Hypothalamus (tissue), 51 donors: ENCODE measurements around the gene CMTM7.
"Not testable (repeated sequence)": the region's sequence is repeated elsewhere in the genome, so short reads cannot be mapped to it uniquely, and the experiment has no call there.

Experiments used
- DNase-seq, 51 donors: peaks; one replicate each; lab custom pipeline; 2025; lab: John Stamatoyannopoulos, UW

CMTM7 gene

DNA sequence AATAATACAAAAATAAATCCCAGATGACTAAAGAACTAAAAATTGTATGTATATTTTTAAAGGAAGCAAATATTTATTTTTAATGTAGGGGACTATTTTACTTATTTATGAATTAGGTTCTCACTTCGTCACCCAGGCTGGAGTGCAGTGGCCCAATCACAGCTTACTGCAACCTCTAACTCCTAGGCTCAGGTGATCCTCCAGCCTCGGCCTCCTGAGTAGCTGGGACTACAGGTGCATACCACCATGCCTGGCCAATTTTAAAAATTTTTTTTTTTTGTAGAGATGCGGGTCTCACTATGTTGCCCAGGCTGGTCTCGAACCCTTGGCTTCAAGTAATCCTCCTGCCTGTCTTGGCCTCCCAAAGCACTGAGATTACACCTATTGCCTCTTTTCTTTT is 42.6 kb downstream of the CMTM7 start:
- no peak for DNase-seq

- no peak for DNase-seq
These were observed 44.5 kb downstream of the CMTM7 start for GRCh38 chr3:32435911-32436815.

DNA sequence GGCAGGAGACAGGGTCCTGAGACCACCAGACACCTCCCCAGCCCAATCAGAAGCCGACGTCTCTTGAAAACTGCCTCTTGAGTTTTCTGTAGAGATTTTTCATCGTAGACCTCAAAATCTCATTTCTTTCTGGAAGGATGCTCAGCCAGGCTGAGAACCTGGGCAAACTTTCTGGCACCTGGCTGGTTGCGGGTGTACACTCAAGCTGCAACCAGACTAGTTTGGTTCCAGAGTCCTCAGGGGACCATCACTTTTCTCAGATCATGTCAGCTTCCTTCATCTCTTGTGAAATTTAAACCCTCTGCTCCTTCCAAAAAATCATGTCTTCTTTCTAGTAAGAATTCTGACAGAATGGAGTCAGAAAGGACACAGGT is 45.1 kb downstream of the CMTM7 start:
- no peak for DNase-seq

- DNase-seq: no peak
These were observed 46.2 kb downstream of the CMTM7 start for GRCh38 chr3:32437896-32438295.

GRCh38 chr3:32438596-32439344 is 47.1 kb downstream of the CMTM7 start:
- no peak for DNase-seq

GRCh38 chr3:32439421-32439820 is 47.8 kb downstream of the CMTM7 start:
- DNase-seq: not testable (repeated sequence)

DNA sequence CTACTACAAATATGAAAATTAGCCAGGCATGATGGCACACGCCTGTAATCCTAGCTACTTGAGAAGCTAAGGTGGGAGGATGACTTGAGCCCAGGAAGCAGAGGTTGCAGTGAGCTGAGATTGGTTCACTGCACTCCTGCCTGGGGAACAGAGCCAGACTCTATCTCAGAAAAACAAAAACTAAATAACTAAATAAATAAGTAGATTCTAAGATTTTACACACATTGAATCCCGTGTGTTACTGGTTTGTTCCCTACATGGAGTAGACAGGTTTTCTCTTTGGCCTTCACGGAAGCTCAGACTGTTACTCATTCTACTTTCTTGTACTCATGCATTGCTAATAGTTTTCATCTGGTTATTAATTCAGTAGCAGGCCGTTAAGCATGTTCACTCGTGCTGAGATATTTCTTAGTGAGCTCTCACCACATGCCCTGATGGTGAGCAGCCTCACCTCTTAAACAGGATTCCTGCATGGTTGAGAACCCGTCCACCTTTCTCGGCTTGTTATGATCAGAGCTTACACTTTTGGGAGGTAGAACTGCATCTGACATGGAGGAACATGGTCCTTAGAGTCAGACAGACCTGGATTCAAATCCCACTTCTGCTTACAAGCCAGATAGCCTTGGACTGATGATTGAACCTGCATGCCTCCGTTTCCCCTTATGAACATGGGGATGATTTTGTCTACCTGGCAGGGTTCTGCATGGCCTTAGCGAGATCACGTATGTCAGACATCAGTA is 49.1 kb downstream of the CMTM7 start:
- DNase-seq: no peak

DNA sequence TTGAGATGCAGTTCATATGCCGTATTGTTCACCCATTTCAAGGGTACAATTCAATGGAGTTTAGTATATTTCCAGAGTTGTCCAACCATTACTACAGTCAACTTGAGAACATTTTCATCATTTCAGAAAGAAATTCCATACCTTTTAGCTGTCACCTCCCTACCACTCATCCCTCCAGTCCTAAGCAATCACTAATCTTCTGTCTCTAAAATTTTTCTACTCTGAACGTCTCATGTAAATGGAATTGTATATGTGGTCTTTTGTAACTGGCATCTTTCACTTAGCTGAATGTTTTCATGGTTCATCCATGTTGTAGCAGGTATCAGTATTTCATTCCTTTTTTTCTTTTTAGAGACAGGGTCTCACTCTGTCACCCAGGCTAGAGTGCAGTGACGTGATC is 51.1 kb downstream of the CMTM7 start:
- DNase-seq: no peak

- DNase-seq: no peak
These were observed 51.8 kb downstream of the CMTM7 start for GRCh38 chr3:32443478-32443877.

DNA sequence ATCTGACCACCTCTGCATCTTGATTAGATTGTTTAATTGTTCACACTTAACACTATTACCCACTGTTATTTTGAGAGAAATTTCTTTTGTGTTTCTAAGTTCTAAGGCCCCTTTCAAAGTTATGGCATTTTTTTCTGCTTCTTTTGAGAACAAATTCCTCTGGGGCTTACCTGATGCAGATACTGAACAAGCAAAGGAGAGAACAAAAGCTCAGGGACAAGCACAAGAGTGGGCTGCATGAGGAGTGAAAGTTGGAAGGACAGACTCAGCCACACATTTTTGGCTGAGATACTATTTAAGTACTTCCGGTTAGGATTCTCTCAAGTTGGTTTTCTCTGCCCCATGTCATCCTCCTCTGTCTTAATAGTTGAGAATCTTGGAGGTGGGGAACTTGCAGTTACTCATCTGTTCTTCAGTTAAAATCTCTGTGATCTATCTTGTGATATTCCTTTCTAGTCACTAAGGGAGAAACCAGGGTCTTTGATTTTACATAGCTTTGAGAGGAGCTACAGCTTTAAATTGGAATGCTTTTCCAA is 56.3 kb downstream of the CMTM7 start:
- DNase-seq: no peak

DNA sequence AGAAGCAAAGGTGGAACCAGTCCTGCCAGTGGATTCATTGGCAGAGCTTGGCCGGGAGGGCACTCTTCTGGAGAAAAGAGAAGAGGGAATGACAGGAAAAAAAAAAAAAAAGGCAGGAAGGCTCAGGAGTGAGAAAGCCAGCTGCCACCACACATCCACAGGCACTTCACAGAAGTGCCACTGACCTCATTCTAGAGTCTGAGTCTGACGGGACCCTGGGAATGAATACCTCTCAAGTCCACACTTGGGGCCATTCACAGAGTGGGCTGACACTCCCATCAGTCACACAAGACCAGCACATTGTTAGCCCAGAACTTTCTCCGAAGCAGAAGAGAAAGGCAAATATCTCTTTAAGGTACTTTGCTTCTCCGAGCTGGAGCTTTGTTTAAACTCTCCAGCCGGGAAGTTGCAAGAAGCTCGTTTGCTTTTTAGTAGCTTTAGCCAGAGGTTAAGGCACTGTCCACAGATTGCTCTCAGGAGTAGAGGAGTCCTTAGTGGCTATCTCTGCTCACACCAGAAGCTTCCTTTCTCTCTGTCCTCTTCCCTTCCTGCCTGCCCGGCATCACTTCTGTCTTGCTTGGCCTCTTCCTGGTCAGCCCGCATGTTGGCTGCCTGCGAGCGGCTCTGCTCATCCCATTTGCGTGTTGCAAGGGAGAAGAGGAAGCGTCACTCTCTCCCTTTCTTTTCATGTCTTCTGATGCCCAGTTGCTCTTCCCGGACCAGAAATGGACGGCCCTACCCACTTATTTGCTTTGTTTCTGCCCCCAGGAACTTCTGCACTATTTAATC is 57.2 kb downstream of the CMTM7 start:
- DNase-seq: peak in 7 of 51 donors; percentile 4 to 12 (median 7)

DNA sequence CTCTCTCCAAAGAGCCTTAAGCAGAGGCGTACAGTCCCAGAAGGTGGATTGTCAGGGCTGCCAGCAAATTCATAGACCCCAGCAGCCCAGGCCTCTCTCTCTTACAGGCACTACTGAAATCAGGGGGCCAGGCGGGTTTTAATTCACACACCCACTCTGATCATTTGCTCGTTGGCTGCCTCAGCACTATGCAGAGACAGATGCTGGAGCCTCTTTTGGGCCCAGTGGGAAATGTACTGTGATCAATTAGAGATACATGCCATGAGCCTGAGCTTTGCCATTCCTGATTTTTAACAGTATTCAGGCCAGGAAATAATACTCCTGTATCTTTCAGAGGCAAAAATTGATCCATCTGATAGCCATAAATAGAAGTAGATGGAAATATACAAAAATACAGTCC is 58.0 kb downstream of the CMTM7 start:
- no peak for DNase-seq

- DNase-seq: no peak
These were observed 58.8 kb downstream of the CMTM7 start for GRCh38 chr3:32450426-32450825.

- peak in 1 of 51 donors; percentile 8 for DNase-seq
These were observed 59.5 kb downstream of the CMTM7 start for GRCh38 chr3:32450992-32451659.

DNA sequence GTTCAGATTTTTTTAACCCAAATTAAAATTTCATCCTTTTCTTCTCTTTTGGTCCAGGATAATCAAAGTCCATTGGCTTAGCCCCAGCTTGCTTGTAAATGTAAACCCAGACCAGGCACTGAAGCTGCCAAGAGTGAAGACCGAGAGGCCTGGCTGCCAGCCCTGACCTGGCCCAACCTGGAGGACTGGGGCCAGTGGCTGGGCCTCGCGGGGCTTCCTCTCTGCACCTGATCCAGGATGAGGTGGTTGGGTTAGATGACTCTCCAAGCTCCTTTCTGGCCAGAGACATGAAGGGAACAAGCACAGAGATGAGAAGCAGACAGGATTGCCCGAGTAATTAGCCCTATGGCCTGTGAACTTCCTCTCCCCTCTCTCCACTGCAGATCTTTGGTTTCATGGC is 60.4 kb downstream of the CMTM7 start:
- no peak for DNase-seq

DNA sequence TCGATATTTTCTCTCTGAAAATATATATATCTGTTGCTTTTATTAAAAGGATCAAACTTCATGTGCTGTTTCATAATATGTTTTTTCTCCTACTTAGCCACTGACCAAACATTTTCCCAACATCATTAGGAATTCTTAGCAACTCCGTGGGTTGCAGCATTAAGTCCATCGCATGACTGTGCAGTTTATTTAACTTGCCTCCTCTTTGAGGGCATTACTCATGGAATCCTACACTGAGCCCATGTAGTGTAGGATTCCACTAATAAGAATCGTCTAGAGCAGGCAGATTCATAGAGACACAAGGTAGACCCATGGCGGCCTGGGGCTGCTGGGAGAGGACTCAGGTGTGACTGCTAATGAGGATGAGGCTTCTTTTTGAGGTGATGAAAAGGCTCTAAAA is 61.7 kb downstream of the CMTM7 start:
- no peak for DNase-seq

- DNase-seq: no peak
These were observed 62.5 kb downstream of the CMTM7 start for GRCh38 chr3:32454111-32454510.

DNA sequence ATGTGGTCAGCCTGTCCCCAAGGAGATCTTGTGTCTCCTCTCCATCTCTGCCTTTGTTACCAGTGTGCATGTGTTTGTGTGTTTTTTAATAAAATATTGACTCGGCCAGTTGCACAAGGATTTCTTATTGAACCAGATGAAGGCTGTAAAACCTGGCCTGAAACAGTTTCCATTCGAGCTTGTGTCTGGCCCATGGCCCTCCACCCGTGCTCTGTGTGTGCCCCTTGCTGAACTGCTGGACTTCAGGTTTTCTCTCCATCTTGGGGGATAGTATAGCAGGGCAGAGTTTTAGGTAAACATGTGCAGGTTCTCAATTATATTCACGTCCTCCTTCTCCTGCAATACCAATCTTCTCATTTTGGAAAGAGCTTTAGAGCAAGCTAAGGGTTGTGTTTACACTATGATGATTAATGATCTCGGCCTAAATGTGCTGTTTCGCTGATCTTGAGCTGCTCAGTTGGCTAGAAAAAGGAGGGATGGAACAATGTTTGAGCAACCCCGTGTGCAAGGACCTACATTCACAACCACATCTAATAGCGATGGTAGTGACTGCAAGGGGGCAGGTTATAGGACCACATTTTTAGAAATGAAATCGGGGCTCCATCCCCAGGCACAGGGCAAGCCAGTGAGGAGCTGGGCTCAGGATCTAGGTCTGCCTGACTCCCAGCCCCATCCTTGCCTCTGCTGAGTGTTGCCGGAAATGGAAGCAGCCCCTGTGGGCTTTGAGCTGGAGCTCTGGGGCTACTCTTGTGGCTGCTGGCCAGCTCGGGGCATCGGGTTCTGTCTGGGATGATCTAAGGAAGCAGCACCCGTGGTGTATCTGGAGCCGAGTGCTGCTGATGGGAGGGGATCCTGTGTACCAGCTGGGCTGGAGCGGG is 63.3 kb downstream of the CMTM7 start:
- DNase-seq: no peak
